ENCODE measurements around the gene FAF1. TPM values are rescaled to one million over a fixed set of nuclear protein-coding genes. Genes with fewer than 3 reads are reported as not detected.

The FAF1 gene
- total and polyA plus RNA-seq, 2 donors (not counting 3 experiments of a cell fraction or from before 2014, with no cell fraction given): 9.0 to 57.6 TPM

DNA sequence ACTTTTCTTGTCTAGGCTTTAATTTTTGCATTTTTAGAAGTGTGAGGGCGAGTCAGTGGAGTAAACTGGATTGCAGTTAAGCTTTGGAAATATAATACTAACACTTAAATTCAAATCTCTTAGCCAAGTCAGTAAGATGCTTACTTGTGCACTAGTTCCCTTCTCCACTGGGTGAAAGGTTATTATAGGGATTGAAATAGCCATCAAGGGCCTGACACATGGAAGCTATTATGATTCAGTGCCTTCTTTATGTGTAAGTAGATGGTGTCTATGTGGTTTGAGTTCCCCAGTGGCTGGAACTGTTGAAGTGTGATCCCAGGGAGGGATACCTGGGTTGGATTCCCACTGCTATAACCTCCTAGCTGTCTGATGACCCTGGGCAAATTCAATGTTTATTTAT is 512.1 kb downstream of the FAF1 start:
- dilution Hi-C loops (cut with MboI; ENCODE audit: extremely low pct_ligation_motif_present, low sequenced_read_pairs): no loop called here

DNA sequence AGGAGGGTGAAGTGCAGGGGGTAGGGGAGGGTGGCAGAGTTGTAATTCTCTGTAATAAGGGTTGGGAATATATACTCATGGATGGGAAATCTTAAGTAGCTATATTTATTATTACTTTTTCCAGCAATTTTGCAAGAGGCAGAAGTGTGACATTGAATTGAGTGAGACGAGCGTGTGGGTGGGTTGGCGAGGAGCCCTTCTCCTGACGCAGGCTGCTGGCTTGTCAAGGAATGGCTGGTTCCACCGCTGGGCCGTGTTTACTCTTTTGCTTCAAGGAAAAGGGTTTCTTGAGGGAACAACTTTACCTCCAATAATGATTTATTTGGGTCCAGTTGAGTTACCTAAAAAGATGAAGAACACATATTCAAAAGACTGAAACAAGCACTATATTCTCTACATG is 518.9 kb downstream of the FAF1 start:
- TF ChIP-seq, protein P1, sequence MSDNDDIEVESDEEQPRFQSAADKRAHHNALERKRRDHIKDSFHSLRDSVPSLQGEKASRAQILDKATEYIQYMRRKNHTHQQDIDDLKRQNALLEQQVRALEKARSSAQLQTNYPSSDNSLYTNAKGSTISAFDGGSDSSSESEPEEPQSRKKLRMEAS (IDR thresholded peaks at IDR 0.05; ENCODE audit: insufficient read depth, insufficient read length): no peak
- no peak for TF ChIP-seq JUN (IDR thresholded peaks at IDR 0.05; ENCODE audit: borderline replicate concordance, insufficient read depth, insufficient read length, low read depth)
- no peak for TF ChIP-seq EZH2 (IDR thresholded peaks at IDR 0.05; ENCODE audit: borderline replicate concordance, low read depth, low read length, severe bottlenecking)
- TF ChIP-seq FOS (IDR thresholded peaks at IDR 0.05; ENCODE audit: borderline replicate concordance, insufficient read depth, low read length): no peak
- TF ChIP-seq POLR2A (IDR thresholded peaks at IDR 0.05; ENCODE audit: low read depth, low read length): no peak
- Histone ChIP-seq H3K27ac (ENCODE audit: insufficient read depth, low read depth, low read length) (no peak overlapping the region), H3K27me3 (ENCODE audit: control insufficient read depth in 2 of 2, insufficient read depth in 2 of 2, low read length in 2 of 2) (no peaks in the 10 kb centered on the region), H3K9me3 (replicated peaks; ENCODE audit: control insufficient read depth, insufficient read depth, low read length) (no peaks in the 10 kb centered on the region), H3K9me1 (replicated peaks; ENCODE audit: control insufficient read depth, extremely low read depth, insufficient read depth, low read length) (no peaks in the 10 kb centered on the region), H2AFZ (ENCODE audit: low read depth, low read length) (no peak overlapping the region), H3K79me2 (ENCODE audit: control insufficient read depth, insufficient read depth, low read length) (no peaks in the 10 kb centered on the region), H3K36me3 (ENCODE audit: control insufficient read depth in 2 of 2, extremely low read depth in 1 of 2, insufficient read depth in 2 of 2, low read length in 2 of 2) (no peaks in the 10 kb centered on the region), H3K4me2 (ENCODE audit: insufficient read depth, low read length) (no peak overlapping the region), H4K20me1 (replicated peaks; ENCODE audit: control insufficient read depth, extremely low read depth, insufficient read depth, low read length) (no peaks in the 10 kb centered on the region), H3K4me3 (replicated peaks in 1 of 3; ENCODE audit: insufficient read depth in 1 of 3, low read depth in 1 of 3, low read length in 3 of 3) (no peak overlapping the region), H3K9ac (replicated peaks; ENCODE audit: extremely low read depth, insufficient read depth, low read length) (no peak overlapping the region), H3K4me1 (ENCODE audit: control insufficient read depth, extremely low read depth, insufficient read depth, low read length) (no peaks in the 10 kb centered on the region)
- BruUV-seq (replicated peaks): no TSS peak
- ChIA-PET POLR2A (no interaction called here), CTCF (no interaction called here)
- no peak for FAIRE-seq
- DNase-seq (ENCODE audit: low read depth, low spot score): no peak
- dilution Hi-C loops (cut with MboI; ENCODE audit: extremely low pct_ligation_motif_present, low sequenced_read_pairs): no loop called here
- intact Hi-C loops (cut with micrococcal nuclease): no loop called here

More for the DNA sequence above, 512.1 kb downstream of the FAF1 start:
- H3K4me3 ChIP-seq (replicated peaks in 1 of 3; ENCODE audit: insufficient read depth in 1 of 3, low read depth in 1 of 3, low read length in 3 of 3): no peak overlapping the region
- no peak overlapping the region for H3K4me2 ChIP-seq (ENCODE audit: insufficient read depth, low read length)
- TF ChIP-seq, protein P1 (IDR thresholded peaks at IDR 0.05; ENCODE audit: insufficient read depth, insufficient read length): no peak
- no peak for TF ChIP-seq FOS (IDR thresholded peaks at IDR 0.05; ENCODE audit: borderline replicate concordance, insufficient read depth, low read length)
- TF ChIP-seq POLR2AphosphoS5 (IDR thresholded peaks at IDR 0.05; ENCODE audit: insufficient read depth, low read depth, low read length): no peak
- BruUV-seq (replicated peaks): no TSS peak
- no peaks in the 10 kb centered on the region for H3K36me3 ChIP-seq (ENCODE audit: control insufficient read depth in 2 of 2, extremely low read depth in 1 of 2, insufficient read depth in 2 of 2, low read length in 2 of 2)
- ChIA-PET POLR2A (no interaction called here), CTCF (no interaction called here)
- no peak for DNase-seq (ENCODE audit: low read depth, low spot score)
- H3K9ac ChIP-seq (replicated peaks; ENCODE audit: extremely low read depth, insufficient read depth, low read length): no peak overlapping the region
- no peak overlapping the region for H3K27ac ChIP-seq (ENCODE audit: insufficient read depth, low read depth, low read length)
- no peak overlapping the region for H2AFZ ChIP-seq (ENCODE audit: low read depth, low read length)
- no peaks in the 10 kb centered on the region for H3K79me2 ChIP-seq (ENCODE audit: control insufficient read depth, insufficient read depth, low read length)
- H3K9me3 ChIP-seq (replicated peaks; ENCODE audit: control insufficient read depth, insufficient read depth, low read length): no peaks in the 10 kb centered on the region
- intact Hi-C loops (cut with micrococcal nuclease): no loop called here
- no peaks in the 10 kb centered on the region for H3K9me1 ChIP-seq (replicated peaks; ENCODE audit: control insufficient read depth, extremely low read depth, insufficient read depth, low read length)
- FAIRE-seq: no peak
- no peaks in the 10 kb centered on the region for H4K20me1 ChIP-seq (replicated peaks; ENCODE audit: control insufficient read depth, extremely low read depth, insufficient read depth, low read length)
- no peaks in the 10 kb centered on the region for H3K27me3 ChIP-seq (ENCODE audit: control insufficient read depth in 2 of 2, insufficient read depth in 2 of 2, low read length in 2 of 2)
- H3K4me1 ChIP-seq (ENCODE audit: control insufficient read depth, extremely low read depth, insufficient read depth, low read length): no peaks in the 10 kb centered on the region
